ENCODE measurements around the gene PLEKHA1. TPM values are rescaled to one million over a fixed set of nuclear protein-coding genes. Genes with fewer than 3 reads are reported as not detected.

PLEKHA1 gene
- total and polyA plus RNA-seq, 12 donors = 8.3 to 22.3 (median 13.1) TPM

GRCh38 chr10:122454071-122454470, 79.6 kb downstream of the PLEKHA1 start:
- Histone ChIP-seq H3K4me1 (replicated peaks in 1 of 2) (no peaks in the 10 kb centered on the region), H3K27ac (no peak overlapping the region), H3K36me3 (replicated peaks in 1 of 2) (no peaks in the 10 kb centered on the region), H3K27me3 (no peaks in the 10 kb centered on the region), H3K4me3 (no peak overlapping the region), H3K9me3 (replicated peaks in 1 of 3) (no peaks in the 10 kb centered on the region)
- 82 to 91% (median 89%) methylated on average over 3 of the region's 3 CpGs for WGBS, 4 donors
- TF ChIP-seq CTCF (IDR thresholded peaks at IDR 0.05) (no peak), POLR2A (IDR thresholded peaks at IDR 0.05) (no peak)
- no peak for DNase-seq
- intact Hi-C loops (cut with DNase I) = no loop called here

- Histone ChIP-seq H3K27ac (no peak within 1 kb of the TSS), H3K27me3 (no peaks in the 10 kb centered on the region), H3K9me3 (replicated peaks in 1 of 3) (no peaks in the 10 kb centered on the region), H3K4me1 (replicated peaks in 1 of 2) (no peaks in the 10 kb centered on the region), H3K4me3 (no peak within 1 kb of the TSS), H3K36me3 (replicated peaks in 1 of 2) (no peaks in the 10 kb centered on the region)
- no peak for DNase-seq
- no peak for TF ChIP-seq POLR2A (IDR thresholded peaks at IDR 0.05)
- no peak for TF ChIP-seq CTCF (IDR thresholded peaks at IDR 0.05)
- WGBS, 4 donors = 71 to 81% (median 76%) methylated on average over 7 of the region's 7 CpGs
- intact Hi-C loops (cut with DNase I) = no loop called here
Observed at GRCh38 chr10:122454603-122455080, 80.1 kb downstream of the PLEKHA1 start, which contains the start of gene ARMS2. TSS of gene ARMS2 (plus strand) at chr10:122454653. CDS start at chr10:122454728, 75 bp downstream.

- no peak for TF ChIP-seq CTCF (IDR thresholded peaks at IDR 0.05)
- TF ChIP-seq POLR2A (IDR thresholded peaks at IDR 0.05) = no peak
- 88 to 94% (median 91%) methylated on average over 11 of the region's 11 CpGs for WGBS, 4 donors
- Histone ChIP-seq H3K9me3 (replicated peaks in 1 of 3) (no peaks in the 10 kb centered on the region), H3K4me1 (replicated peaks in 1 of 2) (peaks cover 2 to 8% of the 10 kb centered on the region in 2 donors), H3K27me3 (no peaks in the 10 kb centered on the region), H3K36me3 (replicated peaks in 1 of 2) (no peaks in the 10 kb centered on the region), H3K27ac (no peak overlapping the region), H3K4me3 (no peak overlapping the region)
- intact Hi-C loops (cut with DNase I) = no loop called here
- no peak for DNase-seq
Observed at GRCh38 chr10:122455376-122456079, 81.0 kb downstream of the PLEKHA1 start.

GRCh38 chr10:122457934-122458333, 83.4 kb downstream of the PLEKHA1 start:
- Histone ChIP-seq H3K36me3 (replicated peaks in 1 of 2) (no peaks in the 10 kb centered on the region), H3K27ac (no peak overlapping the region), H3K4me3 (no peak overlapping the region), H3K4me1 (replicated peaks in 1 of 2) (peaks cover 8 to 15% of the 10 kb centered on the region in 2 donors), H3K27me3 (no peaks in the 10 kb centered on the region), H3K9me3 (replicated peaks in 1 of 3) (no peaks in the 10 kb centered on the region)
- WGBS, 4 donors = 66 to 85% (median 73%) methylated on average over 5 of the region's 5 CpGs
- no peak for TF ChIP-seq CTCF (IDR thresholded peaks at IDR 0.05)
- TF ChIP-seq POLR2A (IDR thresholded peaks at IDR 0.05) = no peak
- DNase-seq = no peak
- intact Hi-C loops (cut with DNase I) = no loop called here

All from adrenal gland (tissue), 12 donors.